ENCODE measurements around the gene ESRRA. TPM values are rescaled to one million over a fixed set of nuclear protein-coding genes. Genes with fewer than 3 reads are reported as not detected.

The ESRRA gene
- total and polyA plus RNA-seq, 2 of the 13 experiments (the other 11 are each of a cell fraction or from before 2014, with no cell fraction given), result 18.1 to 36.3 TPM

DNA sequence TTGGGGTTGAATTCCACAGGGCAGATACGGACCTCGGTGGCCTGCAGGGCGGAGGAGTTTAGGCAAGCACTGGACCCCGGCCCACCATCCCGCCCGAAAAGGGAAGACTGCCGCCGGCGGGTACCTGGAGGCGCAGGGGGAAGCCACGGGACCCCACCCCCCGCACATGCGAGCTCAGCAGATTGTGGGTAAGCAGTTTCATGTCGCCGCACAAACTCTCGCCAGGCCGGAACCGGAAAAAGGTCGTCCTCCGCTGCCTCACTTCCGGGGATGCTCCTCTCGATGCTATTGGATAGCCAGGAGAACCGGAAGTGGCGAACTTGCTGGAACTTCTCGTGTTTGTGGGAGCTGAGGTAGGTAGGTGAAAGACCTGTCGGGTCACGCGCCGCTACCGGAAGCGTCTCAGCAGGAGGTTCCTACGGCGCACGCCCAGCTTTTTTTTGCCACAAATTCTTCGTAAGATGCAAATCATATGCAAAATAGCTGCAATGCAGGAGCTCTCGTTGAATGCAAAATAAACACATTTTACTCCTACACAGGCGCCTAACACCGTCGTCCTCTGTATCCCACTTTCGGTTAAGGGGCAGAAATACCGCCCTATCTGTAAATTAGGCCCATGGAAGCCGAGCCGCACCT, 12.1 kb downstream of the ESRRA start, which contains the start of gene TRMT112 (continued):
- TF ChIP-seq HOXA9 (CRISPR knock-in tag; IDR thresholded peaks at IDR 0.05; ENCODE audit: borderline replicate concordance) (no peak), ZNF75D (CRISPR knock-in tag; IDR thresholded peaks at IDR 0.05; ENCODE audit: borderline replicate concordance) (no peak), ARNT2 (CRISPR knock-in tag; IDR thresholded peaks at IDR 0.05; ENCODE audit: low read depth) (0 out of 2 replicates have a peak, but pooled peaks have one; percentile 20), NFRKB (IDR thresholded peaks at IDR 0.05) (no peak), CC2D1A (CRISPR knock-in tag; IDR thresholded peaks at IDR 0.05) (no peak), TOPORS (CRISPR knock-in tag; IDR thresholded peaks at IDR 0.05) (no peak), KDM4B (CRISPR knock-in tag; IDR thresholded peaks at IDR 0.05) (no peak), GABPA (IDR thresholded peaks at IDR 0.05; ENCODE audit: low read depth, low read length) (peak; percentile 98), GABPA (CRISPR knock-in tag; IDR thresholded peaks at IDR 0.05; ENCODE audit: low read depth) (peak; percentile 97), ZNF766 (CRISPR knock-in tag; IDR thresholded peaks at IDR 0.05; ENCODE audit: borderline replicate concordance) (0 out of 2 replicates have a peak, but pooled peaks have one; percentile 59), ARID2 (CRISPR knock-in tag; IDR thresholded peaks at IDR 0.05; ENCODE audit: borderline replicate concordance) (no peak), ATAD3A (CRISPR knock-in tag; IDR thresholded peaks at IDR 0.05) (no peak), ZNF136 (CRISPR knock-in tag; IDR thresholded peaks at IDR 0.05; ENCODE audit: low read depth) (no peak; the same call in 1 of the 2 replicates), SOX13 (IDR thresholded peaks at IDR 0.05) (no peak), SOX13 (CRISPR knock-in tag; conservative IDR thresholded peaks at IDR 0.05 in 1 of 2, IDR thresholded peaks at IDR 0.05 in 1 of 2) (no peak; a peak in 1 of 4 replicates), ZNF530 (CRISPR knock-in tag; IDR thresholded peaks at IDR 0.05; ENCODE audit: low read depth) (no peak), SALL2 (CRISPR knock-in tag; IDR thresholded peaks at IDR 0.05) (peak; percentile 34), MTF1 (CRISPR knock-in tag; IDR thresholded peaks at IDR 0.05) (no peak), ZFP90 (CRISPR knock-in tag; IDR thresholded peaks at IDR 0.05; ENCODE audit: borderline replicate concordance) (no peak; the same call in 1 of the 2 replicates), RFX5 (IDR thresholded peaks at IDR 0.05; ENCODE audit: low read depth, low read length) (no peak; the same call in 1 of the 2 replicates), THAP11 (CRISPR knock-in tag; IDR thresholded peaks at IDR 0.05) (peak; percentile 93)
- TF ChIP-seq, protein P1, sequence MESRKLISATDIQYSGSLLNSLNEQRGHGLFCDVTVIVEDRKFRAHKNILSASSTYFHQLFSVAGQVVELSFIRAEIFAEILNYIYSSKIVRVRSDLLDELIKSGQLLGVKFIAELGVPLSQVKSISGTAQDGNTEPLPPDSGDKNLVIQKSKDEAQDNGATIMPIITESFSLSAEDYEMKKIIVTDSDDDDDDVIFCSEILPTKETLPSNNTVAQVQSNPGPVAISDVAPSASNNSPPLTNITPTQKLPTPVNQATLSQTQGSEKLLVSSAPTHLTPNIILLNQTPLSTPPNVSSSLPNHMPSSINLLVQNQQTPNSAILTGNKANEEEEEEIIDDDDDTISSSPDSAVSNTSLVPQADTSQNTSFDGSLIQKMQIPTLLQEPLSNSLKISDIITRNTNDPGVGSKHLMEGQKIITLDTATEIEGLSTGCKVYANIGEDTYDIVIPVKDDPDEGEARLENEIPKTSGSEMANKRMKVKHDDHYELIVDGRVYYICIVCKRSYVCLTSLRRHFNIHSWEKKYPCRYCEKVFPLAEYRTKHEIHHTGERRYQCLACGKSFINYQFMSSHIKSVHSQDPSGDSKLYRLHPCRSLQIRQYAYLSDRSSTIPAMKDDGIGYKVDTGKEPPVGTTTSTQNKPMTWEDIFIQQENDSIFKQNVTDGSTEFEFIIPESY (CRISPR knock-in tag; IDR thresholded peaks at IDR 0.05), result no peak
- TF ChIP-seq, protein P2, sequence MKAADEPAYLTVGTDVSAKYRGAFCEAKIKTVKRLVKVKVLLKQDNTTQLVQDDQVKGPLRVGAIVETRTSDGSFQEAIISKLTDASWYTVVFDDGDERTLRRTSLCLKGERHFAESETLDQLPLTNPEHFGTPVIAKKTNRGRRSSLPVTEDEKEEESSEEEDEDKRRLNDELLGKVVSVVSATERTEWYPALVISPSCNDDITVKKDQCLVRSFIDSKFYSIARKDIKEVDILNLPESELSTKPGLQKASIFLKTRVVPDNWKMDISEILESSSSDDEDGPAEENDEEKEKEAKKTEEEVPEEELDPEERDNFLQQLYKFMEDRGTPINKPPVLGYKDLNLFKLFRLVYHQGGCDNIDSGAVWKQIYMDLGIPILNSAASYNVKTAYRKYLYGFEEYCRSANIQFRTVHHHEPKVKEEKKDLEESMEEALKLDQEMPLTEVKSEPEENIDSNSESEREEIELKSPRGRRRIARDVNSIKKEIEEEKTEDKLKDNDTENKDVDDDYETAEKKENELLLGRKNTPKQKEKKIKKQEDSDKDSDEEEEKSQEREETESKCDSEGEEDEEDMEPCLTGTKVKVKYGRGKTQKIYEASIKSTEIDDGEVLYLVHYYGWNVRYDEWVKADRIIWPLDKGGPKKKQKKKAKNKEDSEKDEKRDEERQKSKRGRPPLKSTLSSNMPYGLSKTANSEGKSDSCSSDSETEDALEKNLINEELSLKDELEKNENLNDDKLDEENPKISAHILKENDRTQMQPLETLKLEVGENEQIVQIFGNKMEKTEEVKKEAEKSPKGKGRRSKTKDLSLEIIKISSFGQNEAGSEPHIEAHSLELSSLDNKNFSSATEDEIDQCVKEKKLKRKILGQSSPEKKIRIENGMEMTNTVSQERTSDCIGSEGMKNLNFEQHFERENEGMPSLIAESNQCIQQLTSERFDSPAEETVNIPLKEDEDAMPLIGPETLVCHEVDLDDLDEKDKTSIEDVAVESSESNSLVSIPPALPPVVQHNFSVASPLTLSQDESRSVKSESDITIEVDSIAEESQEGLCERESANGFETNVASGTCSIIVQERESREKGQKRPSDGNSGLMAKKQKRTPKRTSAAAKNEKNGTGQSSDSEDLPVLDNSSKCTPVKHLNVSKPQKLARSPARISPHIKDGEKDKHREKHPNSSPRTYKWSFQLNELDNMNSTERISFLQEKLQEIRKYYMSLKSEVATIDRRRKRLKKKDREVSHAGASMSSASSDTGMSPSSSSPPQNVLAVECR (CRISPR knock-in tag; IDR thresholded peaks at IDR 0.05; ENCODE audit: borderline replicate concordance), result peak; percentile 61; the same call in 1 of the 2 replicates
- TF ChIP-seq, protein P3, sequence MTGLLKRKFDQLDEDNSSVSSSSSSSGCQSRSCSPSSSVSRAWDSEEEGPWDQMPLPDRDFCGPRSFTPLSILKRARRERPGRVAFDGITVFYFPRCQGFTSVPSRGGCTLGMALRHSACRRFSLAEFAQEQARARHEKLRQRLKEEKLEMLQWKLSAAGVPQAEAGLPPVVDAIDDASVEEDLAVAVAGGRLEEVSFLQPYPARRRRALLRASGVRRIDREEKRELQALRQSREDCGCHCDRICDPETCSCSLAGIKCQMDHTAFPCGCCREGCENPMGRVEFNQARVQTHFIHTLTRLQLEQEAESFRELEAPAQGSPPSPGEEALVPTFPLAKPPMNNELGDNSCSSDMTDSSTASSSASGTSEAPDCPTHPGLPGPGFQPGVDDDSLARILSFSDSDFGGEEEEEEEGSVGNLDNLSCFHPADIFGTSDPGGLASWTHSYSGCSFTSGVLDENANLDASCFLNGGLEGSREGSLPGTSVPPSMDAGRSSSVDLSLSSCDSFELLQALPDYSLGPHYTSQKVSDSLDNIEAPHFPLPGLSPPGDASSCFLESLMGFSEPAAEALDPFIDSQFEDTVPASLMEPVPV (CRISPR knock-in tag; IDR thresholded peaks at IDR 0.05), result no peak; the same call in 1 of the 2 replicates
